ENCODE data around the gene LILRA6.
"Not testable (repeated sequence)": the region's sequence is repeated elsewhere in the genome, so short reads cannot be mapped to it uniquely, and the experiment has no call there.

Gene LILRA6

GRCh38 chr19:54242646-54243045 lies at the start of gene LILRA6:
LILRA6 (minus strand) TSS chr19:54242790.
- not testable (repeated sequence) for DNase-seq

- DNase-seq: not testable (repeated sequence)
These were observed 46.6 kb upstream of the LILRA6 start for GRCh38 chr19:54289160-54289559.

GRCh38 chr19:54287456-54287855 lies 44.9 kb upstream of the LILRA6 start:
- no peak for DNase-seq

- DNase-seq: not testable (repeated sequence)
These were observed 43.7 kb upstream of the LILRA6 start for GRCh38 chr19:54286283-54286682.

- DNase-seq: not testable (repeated sequence)
These were observed 43.0 kb upstream of the LILRA6 start for GRCh38 chr19:54285427-54286056.

- DNase-seq: no peak
These were observed 40.3 kb upstream of the LILRA6 start for GRCh38 chr19:54282686-54283470.

- not testable (repeated sequence) for DNase-seq
These were observed 39.1 kb upstream of the LILRA6 start for GRCh38 chr19:54281729-54282075.

- DNase-seq: no peak
These were observed 38.6 kb upstream of the LILRA6 start, which contains the start of gene LILRB2 for GRCh38 chr19:54281007-54281728. LILRB2 (minus strand) TSS chr19:54281110; CDS start chr19:54280496, 614 bp downstream.

- DNase-seq: not testable (repeated sequence)
These were observed 37.9 kb upstream of the LILRA6 start for GRCh38 chr19:54280441-54280840.

GRCh38 chr19:54280025-54280424 lies 37.4 kb upstream of the LILRA6 start:
- not testable (repeated sequence) for DNase-seq

- no peak for DNase-seq
These were observed 36.9 kb upstream of the LILRA6 start for GRCh38 chr19:54279406-54279962.

- DNase-seq: peak; percentile 40
These were observed 36.1 kb upstream of the LILRA6 start for GRCh38 chr19:54278571-54279195.

GRCh38 chr19:54278056-54278455 lies 35.5 kb upstream of the LILRA6 start:
- DNase-seq: not testable (repeated sequence)

GRCh38 chr19:54277111-54277615 lies 34.6 kb upstream of the LILRA6 start:
- not testable (repeated sequence) for DNase-seq

- DNase-seq: no peak
These were observed 33.4 kb upstream of the LILRA6 start for GRCh38 chr19:54275951-54276350.

GRCh38 chr19:54274516-54274915 lies 31.9 kb upstream of the LILRA6 start:
- DNase-seq: not testable (repeated sequence)

- no peak for DNase-seq
These were observed 31.2 kb upstream of the LILRA6 start for GRCh38 chr19:54273821-54274220.

GRCh38 chr19:54272181-54272580 lies 29.6 kb upstream of the LILRA6 start:
- DNase-seq: not testable (repeated sequence)

GRCh38 chr19:54271587-54271986 lies 29.0 kb upstream of the LILRA6 start:
- not testable (repeated sequence) for DNase-seq

- no peak for DNase-seq
These were observed 28.5 kb upstream of the LILRA6 start for GRCh38 chr19:54271106-54271505.

- no peak for DNase-seq
These were observed 26.3 kb upstream of the LILRA6 start for GRCh38 chr19:54268936-54269335.

GRCh38 chr19:54266133-54266532 lies 23.5 kb upstream of the LILRA6 start:
- DNase-seq: peak; percentile 76

- DNase-seq: no peak
These were observed 19.9 kb upstream of the LILRA6 start for GRCh38 chr19:54262470-54262869.
